WTC11 (cell line): ENCODE measurements around the gene ZFR2. TPM values are rescaled to one million over a fixed set of nuclear protein-coding genes. Genes with fewer than 3 reads are reported as not detected.
A peak's percentile ranks its signal among the peaks of the same experiment; 100 is the strongest.

Experiments used
- ATAC-seq: fragments of 200-7000 bp; cut with Tn5 transposase; 2 replicates; pipeline ENCODE4 v1.10.0; 2021; ENCODE audit warnings: mild to moderate bottlenecking, moderate library complexity
- CTCF ChIA-PET: fragments of 300-600 bp; sonication (Branson Sonifier 250); formaldehyde crosslinking; loops from one replicate; lab custom pipeline; 2021; ENCODE audit warnings: antibody characterized with exemption; lab: Charles Lee
- POLR2A ChIA-PET: fragments of 350-600 bp; sonication (Branson Sonifier 250); formaldehyde crosslinking; loops from one replicate; lab custom pipeline; 2021; ENCODE audit warnings: antibody characterized with exemption; lab: Charles Lee
- DNase-seq: peaks from one replicate; pipeline ENCODE4 v3.0.0; 2021; ENCODE audit warnings: low spot score
- H3K27ac Mint-ChIP-seq: 2 replicates; pipeline ENCODE4 v1.8.0; 2021; ENCODE audit warnings: mixed read lengths
- H3K27me3 Mint-ChIP-seq: 2 replicates; pipeline ENCODE4 v1.8.0; 2021; ENCODE audit warnings: low read depth, mild to moderate bottlenecking, moderate library complexity, mixed read lengths
- H3K36me3 Mint-ChIP-seq: 2 replicates; pipeline ENCODE4 v1.8.0; 2021; ENCODE audit warnings: mixed read lengths
- H3K4me1 Mint-ChIP-seq: 2 replicates; pipeline ENCODE4 v1.8.0; 2022; ENCODE audit warnings: mixed read lengths
- H3K4me3 Mint-ChIP-seq: 2 replicates; pipeline ENCODE4 v1.8.0; 2021; ENCODE audit warnings: mild to moderate bottlenecking, moderate library complexity, mixed read lengths
- H3K9me3 Mint-ChIP-seq: 2 replicates; pipeline ENCODE4 v1.8.0; 2021; ENCODE audit warnings: mixed read lengths
- ETV6 ChIP-seq: sonication (generic); formaldehyde crosslinking; IDR thresholded peaks from 2 replicates; pipeline ENCODE4 v1.8.1; 2022; ENCODE audit warnings: mild to moderate bottlenecking, missing genetic modification reagents
- FOXK1 ChIP-seq: sonication (generic); formaldehyde crosslinking; IDR thresholded peaks from 2 replicates; pipeline ENCODE4 v1.8.0; 2022; ENCODE audit warnings: mild to moderate bottlenecking, moderate library complexity, missing genetic modification reagents
- FOXP1 ChIP-seq: sonication (generic); formaldehyde crosslinking; IDR thresholded peaks from 2 replicates; pipeline ENCODE4 v1.8.0; 2022; ENCODE audit warnings: missing genetic modification reagents, mild to moderate bottlenecking, moderate library complexity, borderline replicate concordance
- GRHL2 ChIP-seq: fragments of 250-450 bp; sonication (Bioruptor Pico); IDR thresholded peaks from 2 replicates; pipeline ENCODE4 v1.8.0; 2022; ENCODE audit warnings: mild to moderate bottlenecking, moderate library complexity; ENCODE audit not compliant: insufficient replicate concordance, severe bottlenecking
- KAT7 ChIP-seq: sonication (generic); formaldehyde crosslinking; IDR thresholded peaks from 2 replicates; pipeline ENCODE4 v1.8.1; 2023; ENCODE audit warnings: missing genetic modification reagents, mild to moderate bottlenecking, borderline replicate concordance
- MXD4 ChIP-seq: fragments of 250-450 bp; sonication (Bioruptor Pico); IDR thresholded peaks from 2 replicates; pipeline ENCODE4 v1.8.0; 2021; ENCODE audit warnings: mild to moderate bottlenecking, moderate library complexity, borderline replicate concordance
- MYBL2 ChIP-seq: sonication (generic); formaldehyde crosslinking; IDR thresholded peaks from 2 replicates; pipeline ENCODE4 v1.8.1; 2023; ENCODE audit warnings: mild to moderate bottlenecking, moderate library complexity, missing genetic modification reagents
- NFATC4 ChIP-seq: fragments of 250-450 bp; sonication (Bioruptor Pico); IDR thresholded peaks from 2 replicates; pipeline ENCODE4 v1.9.0; 2021; ENCODE audit warnings: mild to moderate bottlenecking
- NFE2L1 ChIP-seq: sonication (generic); formaldehyde crosslinking; IDR thresholded peaks from 2 replicates; pipeline ENCODE4 v1.8.1; 2023; ENCODE audit warnings: missing genetic modification reagents
- NR1H2 ChIP-seq: sonication (generic); formaldehyde crosslinking; IDR thresholded peaks from 2 replicates; pipeline ENCODE4 v1.9.0; 2021; ENCODE audit warnings: mild to moderate bottlenecking, moderate library complexity, missing genetic modification reagents
- NR3C1 ChIP-seq: sonication (generic); formaldehyde crosslinking; conservative IDR thresholded peaks from 2 replicates; pipeline ENCODE4 v1.8.1; 2023; ENCODE audit warnings: low read depth, mild to moderate bottlenecking, missing genetic modification reagents
- SMAD3 ChIP-seq: sonication (generic); formaldehyde crosslinking; IDR thresholded peaks from 2 replicates; pipeline ENCODE4 v1.8.0; 2022; ENCODE audit warnings: missing genetic modification reagents, mild to moderate bottlenecking, borderline replicate concordance
- SMAD4 ChIP-seq: sonication (generic); formaldehyde crosslinking; IDR thresholded peaks from 2 replicates; pipeline ENCODE4 v1.8.0; 2022; ENCODE audit warnings: mild to moderate bottlenecking, missing genetic modification reagents
- TEAD4 ChIP-seq: sonication (generic); formaldehyde crosslinking; IDR thresholded peaks from 2 replicates; pipeline ENCODE4 v1.8.0; 2022; ENCODE audit warnings: mild to moderate bottlenecking, missing genetic modification reagents
- TP53 ChIP-seq: sonication (generic); formaldehyde crosslinking; IDR thresholded peaks from 2 replicates; pipeline ENCODE4 v1.8.1; 2023; ENCODE audit warnings: mild to moderate bottlenecking, missing genetic modification reagents
- ZNF219 ChIP-seq: sonication (generic); formaldehyde crosslinking; IDR thresholded peaks from 2 replicates; pipeline ENCODE4 v1.8.0; 2023; ENCODE audit warnings: missing genetic modification reagents, mild to moderate bottlenecking, borderline replicate concordance
- ZNF263 ChIP-seq: sonication (generic); formaldehyde crosslinking; IDR thresholded peaks from 2 replicates; pipeline ENCODE4 v1.8.1; 2022; ENCODE audit warnings: low read depth, mild to moderate bottlenecking, moderate library complexity, missing genetic modification reagents
- ZNF671 ChIP-seq: fragments of 250-450 bp; sonication (Bioruptor Pico); IDR thresholded peaks from 2 replicates; pipeline ENCODE4 v1.8.0; 2021; ENCODE audit warnings: mild to moderate bottlenecking
- total RNA-seq: library from RNA; stranded (reverse); gene quantifications from 3 replicates; pipeline ENCODE4 v1.2.3, GENCODE V29; 2021
- TF ChIP-seq, protein P1 (sequence below): sonication (generic); formaldehyde crosslinking; IDR thresholded peaks from 2 replicates; pipeline ENCODE4 v1.8.0; 2023; ENCODE audit warnings: missing genetic modification reagents
- TF ChIP-seq, protein P2 (sequence below): sonication (generic); formaldehyde crosslinking; IDR thresholded peaks from 2 replicates; pipeline ENCODE4 v1.8.0; 2022; ENCODE audit warnings: mild to moderate bottlenecking, missing genetic modification reagents
- TF ChIP-seq, protein P3 (sequence below): sonication (generic); formaldehyde crosslinking; IDR thresholded peaks from 2 replicates; pipeline ENCODE4 v1.8.0; 2022; ENCODE audit warnings: mild to moderate bottlenecking, missing genetic modification reagents
- TF ChIP-seq, protein P4 (sequence below): sonication (generic); formaldehyde crosslinking; IDR thresholded peaks from 2 replicates; pipeline ENCODE4 v1.8.0; 2022; ENCODE audit warnings: mild to moderate bottlenecking, missing genetic modification reagents
- TF ChIP-seq, protein P5 (sequence below): sonication (generic); formaldehyde crosslinking; IDR thresholded peaks from 2 replicates; pipeline ENCODE4 v1.8.0; 2023; ENCODE audit warnings: missing genetic modification reagents, mild to moderate bottlenecking, borderline replicate concordance
- TF ChIP-seq, protein P6 (sequence below): sonication (generic); formaldehyde crosslinking; conservative IDR thresholded peaks from 2 replicates; pipeline ENCODE4 v1.8.1; 2023; ENCODE audit warnings: mild to moderate bottlenecking, low read depth, missing genetic modification reagents, moderate library complexity

Gene ZFR2
- total RNA-seq, 1 experiment from 2014 or later, result 17.5 TPM

DNA sequence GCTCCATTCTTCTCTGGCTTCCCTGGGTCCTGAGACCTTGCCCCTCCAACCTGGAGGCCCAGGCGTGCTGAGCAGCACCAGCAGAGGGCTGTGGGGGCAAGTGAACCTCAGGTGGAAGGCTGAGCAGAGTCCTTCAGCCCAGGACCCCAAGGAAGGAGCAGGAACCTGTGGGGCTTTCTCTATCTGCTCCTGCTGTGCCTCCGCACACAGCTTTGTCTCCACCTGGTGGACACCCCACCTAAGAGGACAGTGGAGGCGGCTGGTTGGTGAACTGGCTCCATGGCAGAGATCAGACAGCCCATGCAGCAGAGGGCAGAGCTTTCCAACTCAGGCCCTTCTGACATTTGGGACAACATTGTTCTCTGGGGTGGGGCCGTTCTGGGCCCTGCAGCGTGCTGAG, 19.7 kb downstream of the ZFR2 start:
- peak; percentile 75 for ATAC-seq
- H3K9me3 Mint-ChIP-seq, result peaks cover 35% of the 10 kb centered on the region
- no peak overlapping the region for H3K4me3 Mint-ChIP-seq
- no peaks in the 10 kb centered on the region for H3K4me1 Mint-ChIP-seq
- TF ChIP-seq MXD4 (no peak), MYBL2 (no peak), NR3C1 (CRISPR knock-in tag) (no peak), ZNF219 (no peak), ZNF263 (CRISPR knock-in tag) (no peak), SMAD3 (CRISPR knock-in tag) (no peak), NFATC4 (CRISPR knock-in tag) (no peak), TEAD4 (CRISPR knock-in tag) (no peak), SMAD4 (CRISPR knock-in tag) (no peak), FOXK1 (CRISPR knock-in tag) (no peak), FOXP1 (CRISPR knock-in tag) (no peak)
- TF ChIP-seq, protein P1, sequence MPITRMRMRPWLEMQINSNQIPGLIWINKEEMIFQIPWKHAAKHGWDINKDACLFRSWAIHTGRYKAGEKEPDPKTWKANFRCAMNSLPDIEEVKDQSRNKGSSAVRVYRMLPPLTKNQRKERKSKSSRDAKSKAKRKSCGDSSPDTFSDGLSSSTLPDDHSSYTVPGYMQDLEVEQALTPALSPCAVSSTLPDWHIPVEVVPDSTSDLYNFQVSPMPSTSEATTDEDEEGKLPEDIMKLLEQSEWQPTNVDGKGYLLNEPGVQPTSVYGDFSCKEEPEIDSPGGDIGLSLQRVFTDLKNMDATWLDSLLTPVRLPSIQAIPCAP (CRISPR knock-in tag), result no peak
- TF ChIP-seq, protein P2, sequence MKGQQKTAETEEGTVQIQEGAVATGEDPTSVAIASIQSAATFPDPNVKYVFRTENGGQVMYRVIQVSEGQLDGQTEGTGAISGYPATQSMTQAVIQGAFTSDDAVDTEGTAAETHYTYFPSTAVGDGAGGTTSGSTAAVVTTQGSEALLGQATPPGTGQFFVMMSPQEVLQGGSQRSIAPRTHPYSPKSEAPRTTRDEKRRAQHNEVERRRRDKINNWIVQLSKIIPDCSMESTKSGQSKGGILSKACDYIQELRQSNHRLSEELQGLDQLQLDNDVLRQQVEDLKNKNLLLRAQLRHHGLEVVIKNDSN (CRISPR knock-in tag), result no peak
- no peak overlapping the region for H3K27ac Mint-ChIP-seq
- CTCF ChIA-PET, result interaction anchor here (0.6 to 3.4 kb wide), 24 partner anchors 9 to 291 kb away, joined by 3 to 18 read pairs (median 4); partner anchors contain the start of genes ATCAY, MRPL54 and NMRK2
- peak; percentile 33 for DNase-seq
- H3K27me3 Mint-ChIP-seq, result peaks cover 11% of the 10 kb centered on the region
- POLR2A ChIA-PET, result interaction anchor here (0.5 to 0.7 kb wide), 3 partner anchors 120 to 1307 kb away, joined by 3 to 4 read pairs (median 4); no protein-coding TSS in a partner anchor
- H3K36me3 Mint-ChIP-seq, result peaks cover 35% of the 10 kb centered on the region

DNA sequence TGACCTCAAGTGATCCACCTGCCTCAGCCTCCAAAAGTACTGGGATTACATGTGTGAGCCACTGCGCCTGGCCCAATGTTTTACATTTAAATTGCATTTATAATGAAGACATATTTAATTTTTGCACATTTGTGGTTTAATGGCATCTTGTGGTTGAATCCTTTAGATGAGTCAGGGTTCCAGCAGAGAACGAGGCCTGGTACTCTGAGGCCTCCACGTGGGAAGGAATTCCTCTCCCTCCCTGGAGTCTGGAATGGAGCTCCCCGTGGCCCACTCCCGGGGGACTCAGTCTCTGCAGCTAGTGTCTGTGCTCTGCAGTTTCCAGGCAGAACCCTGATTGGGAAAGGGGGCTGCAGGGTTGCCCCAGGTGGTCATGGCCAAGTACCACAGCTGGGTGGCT, 24.2 kb downstream of the ZFR2 start:
- Mint-ChIP-seq H3K4me1 (no peaks in the 10 kb centered on the region), H3K27ac (no peak overlapping the region), H3K36me3 (no peaks in the 10 kb centered on the region), H3K9me3 (no peaks in the 10 kb centered on the region), H3K4me3 (no peak overlapping the region), H3K27me3 (no peaks in the 10 kb centered on the region)
- POLR2A ChIA-PET, result no interaction called here
- ATAC-seq (no peak), DNase-seq (no peak)
- TF ChIP-seq TP53 (CRISPR knock-in tag) (no peak), ZNF671 (CRISPR knock-in tag) (no peak), FOXK1 (CRISPR knock-in tag) (no peak), ETV6 (CRISPR knock-in tag) (no peak), NFE2L1 (no peak), NR3C1 (CRISPR knock-in tag) (no peak), GRHL2 (no peak), KAT7 (CRISPR knock-in tag) (no peak), NR1H2 (no peak)
- TF ChIP-seq, protein P3, sequence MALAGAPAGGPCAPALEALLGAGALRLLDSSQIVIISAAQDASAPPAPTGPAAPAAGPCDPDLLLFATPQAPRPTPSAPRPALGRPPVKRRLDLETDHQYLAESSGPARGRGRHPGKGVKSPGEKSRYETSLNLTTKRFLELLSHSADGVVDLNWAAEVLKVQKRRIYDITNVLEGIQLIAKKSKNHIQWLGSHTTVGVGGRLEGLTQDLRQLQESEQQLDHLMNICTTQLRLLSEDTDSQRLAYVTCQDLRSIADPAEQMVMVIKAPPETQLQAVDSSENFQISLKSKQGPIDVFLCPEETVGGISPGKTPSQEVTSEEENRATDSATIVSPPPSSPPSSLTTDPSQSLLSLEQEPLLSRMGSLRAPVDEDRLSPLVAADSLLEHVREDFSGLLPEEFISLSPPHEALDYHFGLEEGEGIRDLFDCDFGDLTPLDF (CRISPR knock-in tag), result no peak
- TF ChIP-seq, protein P4, sequence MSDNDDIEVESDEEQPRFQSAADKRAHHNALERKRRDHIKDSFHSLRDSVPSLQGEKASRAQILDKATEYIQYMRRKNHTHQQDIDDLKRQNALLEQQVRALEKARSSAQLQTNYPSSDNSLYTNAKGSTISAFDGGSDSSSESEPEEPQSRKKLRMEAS (CRISPR knock-in tag), result no peak
- TF ChIP-seq, protein P5, sequence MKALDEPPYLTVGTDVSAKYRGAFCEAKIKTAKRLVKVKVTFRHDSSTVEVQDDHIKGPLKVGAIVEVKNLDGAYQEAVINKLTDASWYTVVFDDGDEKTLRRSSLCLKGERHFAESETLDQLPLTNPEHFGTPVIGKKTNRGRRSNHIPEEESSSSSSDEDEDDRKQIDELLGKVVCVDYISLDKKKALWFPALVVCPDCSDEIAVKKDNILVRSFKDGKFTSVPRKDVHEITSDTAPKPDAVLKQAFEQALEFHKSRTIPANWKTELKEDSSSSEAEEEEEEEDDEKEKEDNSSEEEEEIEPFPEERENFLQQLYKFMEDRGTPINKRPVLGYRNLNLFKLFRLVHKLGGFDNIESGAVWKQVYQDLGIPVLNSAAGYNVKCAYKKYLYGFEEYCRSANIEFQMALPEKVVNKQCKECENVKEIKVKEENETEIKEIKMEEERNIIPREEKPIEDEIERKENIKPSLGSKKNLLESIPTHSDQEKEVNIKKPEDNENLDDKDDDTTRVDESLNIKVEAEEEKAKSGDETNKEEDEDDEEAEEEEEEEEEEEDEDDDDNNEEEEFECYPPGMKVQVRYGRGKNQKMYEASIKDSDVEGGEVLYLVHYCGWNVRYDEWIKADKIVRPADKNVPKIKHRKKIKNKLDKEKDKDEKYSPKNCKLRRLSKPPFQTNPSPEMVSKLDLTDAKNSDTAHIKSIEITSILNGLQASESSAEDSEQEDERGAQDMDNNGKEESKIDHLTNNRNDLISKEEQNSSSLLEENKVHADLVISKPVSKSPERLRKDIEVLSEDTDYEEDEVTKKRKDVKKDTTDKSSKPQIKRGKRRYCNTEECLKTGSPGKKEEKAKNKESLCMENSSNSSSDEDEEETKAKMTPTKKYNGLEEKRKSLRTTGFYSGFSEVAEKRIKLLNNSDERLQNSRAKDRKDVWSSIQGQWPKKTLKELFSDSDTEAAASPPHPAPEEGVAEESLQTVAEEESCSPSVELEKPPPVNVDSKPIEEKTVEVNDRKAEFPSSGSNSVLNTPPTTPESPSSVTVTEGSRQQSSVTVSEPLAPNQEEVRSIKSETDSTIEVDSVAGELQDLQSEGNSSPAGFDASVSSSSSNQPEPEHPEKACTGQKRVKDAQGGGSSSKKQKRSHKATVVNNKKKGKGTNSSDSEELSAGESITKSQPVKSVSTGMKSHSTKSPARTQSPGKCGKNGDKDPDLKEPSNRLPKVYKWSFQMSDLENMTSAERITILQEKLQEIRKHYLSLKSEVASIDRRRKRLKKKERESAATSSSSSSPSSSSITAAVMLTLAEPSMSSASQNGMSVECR (CRISPR knock-in tag), result no peak
- TF ChIP-seq, protein P6, sequence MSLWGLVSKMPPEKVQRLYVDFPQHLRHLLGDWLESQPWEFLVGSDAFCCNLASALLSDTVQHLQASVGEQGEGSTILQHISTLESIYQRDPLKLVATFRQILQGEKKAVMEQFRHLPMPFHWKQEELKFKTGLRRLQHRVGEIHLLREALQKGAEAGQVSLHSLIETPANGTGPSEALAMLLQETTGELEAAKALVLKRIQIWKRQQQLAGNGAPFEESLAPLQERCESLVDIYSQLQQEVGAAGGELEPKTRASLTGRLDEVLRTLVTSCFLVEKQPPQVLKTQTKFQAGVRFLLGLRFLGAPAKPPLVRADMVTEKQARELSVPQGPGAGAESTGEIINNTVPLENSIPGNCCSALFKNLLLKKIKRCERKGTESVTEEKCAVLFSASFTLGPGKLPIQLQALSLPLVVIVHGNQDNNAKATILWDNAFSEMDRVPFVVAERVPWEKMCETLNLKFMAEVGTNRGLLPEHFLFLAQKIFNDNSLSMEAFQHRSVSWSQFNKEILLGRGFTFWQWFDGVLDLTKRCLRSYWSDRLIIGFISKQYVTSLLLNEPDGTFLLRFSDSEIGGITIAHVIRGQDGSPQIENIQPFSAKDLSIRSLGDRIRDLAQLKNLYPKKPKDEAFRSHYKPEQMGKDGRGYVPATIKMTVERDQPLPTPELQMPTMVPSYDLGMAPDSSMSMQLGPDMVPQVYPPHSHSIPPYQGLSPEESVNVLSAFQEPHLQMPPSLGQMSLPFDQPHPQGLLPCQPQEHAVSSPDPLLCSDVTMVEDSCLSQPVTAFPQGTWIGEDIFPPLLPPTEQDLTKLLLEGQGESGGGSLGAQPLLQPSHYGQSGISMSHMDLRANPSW, result no peak
- TF ChIP-seq, all 79 proteins: peak for 0
- CTCF ChIA-PET, result no interaction called here
